Measurements from ENCODE around the gene GALNT18. TPM values are rescaled to one million over a fixed set of nuclear protein-coding genes. Genes with fewer than 3 reads are reported as not detected.

Gene GALNT18
- polyA plus RNA-seq, 1 donor (not counting 4 experiments of a cell fraction or from before 2014, with no cell fraction given), result 27.2 TPM

DNA sequence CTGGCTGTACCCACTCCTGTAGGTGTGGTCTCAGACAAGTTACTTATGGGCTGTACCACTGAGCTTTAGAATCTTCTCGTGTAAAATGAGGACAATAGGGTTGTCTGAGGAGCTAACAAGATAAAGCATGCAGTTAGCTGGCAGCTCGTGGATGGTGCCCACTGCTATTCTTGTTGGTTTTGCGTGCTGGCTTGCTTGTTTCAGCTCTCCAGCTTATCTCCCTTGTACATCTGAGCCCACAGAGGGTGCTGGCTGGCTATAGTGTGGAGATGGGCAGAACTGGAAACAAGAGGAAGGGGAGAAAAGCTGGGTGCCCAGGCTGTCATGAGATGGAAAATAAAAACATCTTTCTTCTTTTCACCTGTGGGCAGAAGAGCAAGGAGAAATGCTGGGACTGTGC is 46.5 kb upstream of the GALNT18 start:
- Histone ChIP-seq H3K36me3 (ENCODE audit: control insufficient read depth in 2 of 2, extremely low read depth in 1 of 2, insufficient read depth in 2 of 2, low read length in 2 of 2) (no peaks in the 10 kb centered on the region), H3K4me3 (ENCODE audit: control insufficient read depth in 2 of 3, extremely low read depth in 1 of 3, insufficient read depth in 2 of 3, low read depth in 1 of 3, low read length in 3 of 3) (no peak overlapping the region), H3K4me1 (ENCODE audit: control insufficient read depth, extremely low read depth, insufficient read depth, low read length) (peaks cover 7% of the 10 kb centered on the region), H3K4me2 (ENCODE audit: control insufficient read depth, extremely low read depth, insufficient read depth, low read depth, low read length) (no peak overlapping the region), H3K79me2 (ENCODE audit: control insufficient read depth, insufficient read depth, low read length) (no peaks in the 10 kb centered on the region), H3K9me3 (ENCODE audit: control insufficient read depth, low read depth, low read length) (peaks cover 2% of the 10 kb centered on the region), H2AFZ (ENCODE audit: control insufficient read depth, low read length) (no peak overlapping the region), H3K9me1 (ENCODE audit: control insufficient read depth, extremely low read depth, insufficient read depth, low read length) (peaks cover 8% of the 10 kb centered on the region), H3K9ac (ENCODE audit: control insufficient read depth, extremely low read depth, insufficient read depth, low read length) (no peak overlapping the region), H4K20me1 (ENCODE audit: control insufficient read depth, extremely low read depth, insufficient read depth, low read length) (no peaks in the 10 kb centered on the region), H3K27ac (ENCODE audit: control insufficient read depth, insufficient read depth, low read length) (no peak overlapping the region), H3K27me3 (ENCODE audit: control insufficient read depth, extremely low read depth, insufficient read depth, low read length) (peaks cover 18% of the 10 kb centered on the region)
- TF ChIP-seq CTCF (optimal IDR thresholded peaks at IDR 0.05 in 1 of 3, IDR thresholded peaks at IDR 0.05 in 1 of 3, conservative IDR thresholded peaks at IDR 0.05 in 1 of 3; ENCODE audit: extremely low read depth in 1 of 3, insufficient read depth in 2 of 3, low read length in 3 of 3), result no peak
- TF ChIP-seq EZH2 (IDR thresholded peaks at IDR 0.05; ENCODE audit: low read length), result no peak
- FAIRE-seq, result no peak
- dilution Hi-C loops (cut with MboI; ENCODE audit: extremely low pct_ligation_motif_present, low sequenced_read_pairs), result no loop called here
- no peak for DNase-seq (ENCODE audit: low read depth, low spot score)

GRCh38 chr11:11667056-11667455 is 45.3 kb upstream of the GALNT18 start:
- peaks cover 2% of the 10 kb centered on the region for H3K9me3 ChIP-seq (ENCODE audit: control insufficient read depth, low read depth, low read length)
- H3K4me2 ChIP-seq (ENCODE audit: control insufficient read depth, extremely low read depth, insufficient read depth, low read depth, low read length), result no peak overlapping the region
- H3K4me3 ChIP-seq (ENCODE audit: control insufficient read depth in 2 of 3, extremely low read depth in 1 of 3, insufficient read depth in 2 of 3, low read depth in 1 of 3, low read length in 3 of 3), result no peak overlapping the region
- H3K9ac ChIP-seq (ENCODE audit: control insufficient read depth, extremely low read depth, insufficient read depth, low read length), result no peak overlapping the region
- H4K20me1 ChIP-seq (ENCODE audit: control insufficient read depth, extremely low read depth, insufficient read depth, low read length), result no peaks in the 10 kb centered on the region
- no peaks in the 10 kb centered on the region for H3K9me1 ChIP-seq (ENCODE audit: control insufficient read depth, extremely low read depth, insufficient read depth, low read length)
- DNase-seq (ENCODE audit: low read depth, low spot score), result no peak
- H3K27me3 ChIP-seq (ENCODE audit: control insufficient read depth, extremely low read depth, insufficient read depth, low read length), result peaks cover 21% of the 10 kb centered on the region
- H2AFZ ChIP-seq (ENCODE audit: control insufficient read depth, low read length), result no peak overlapping the region
- dilution Hi-C loops (cut with MboI; ENCODE audit: extremely low pct_ligation_motif_present, low sequenced_read_pairs), result no loop called here
- FAIRE-seq, result no peak
- H3K4me1 ChIP-seq (ENCODE audit: control insufficient read depth, extremely low read depth, insufficient read depth, low read length), result no peaks in the 10 kb centered on the region
- TF ChIP-seq EZH2 (IDR thresholded peaks at IDR 0.05; ENCODE audit: low read length) (no peak), CTCF (optimal IDR thresholded peaks at IDR 0.05 in 1 of 3, IDR thresholded peaks at IDR 0.05 in 1 of 3, conservative IDR thresholded peaks at IDR 0.05 in 1 of 3; ENCODE audit: extremely low read depth in 1 of 3, insufficient read depth in 2 of 3, low read length in 3 of 3) (peak in 2 of 3 experiments; percentile 15 to 40)
- H3K27ac ChIP-seq (ENCODE audit: control insufficient read depth, insufficient read depth, low read length), result no peak overlapping the region
- no peaks in the 10 kb centered on the region for H3K36me3 ChIP-seq (ENCODE audit: control insufficient read depth in 2 of 2, extremely low read depth in 1 of 2, insufficient read depth in 2 of 2, low read length in 2 of 2)
- H3K79me2 ChIP-seq (ENCODE audit: control insufficient read depth, insufficient read depth, low read length), result no peaks in the 10 kb centered on the region

Measured in keratinocyte (primary cell).